ENCODE data around the gene FGFR1OP2. TPM values are rescaled to one million over a fixed set of nuclear protein-coding genes. Genes with fewer than 3 reads are reported as not detected.

FGFR1OP2 gene
- total and polyA plus RNA-seq, 2 experiments from 2014 or later, result 35.6 to 45.0 TPM

GRCh38 chr12:27003421-27004381, 65.4 kb downstream of the FGFR1OP2 start:
- no peak overlapping the region for H2AFZ ChIP-seq
- peaks cover 3% of the 10 kb centered on the region for H3K4me1 ChIP-seq (ENCODE audit: insufficient read depth)
- H3K27me3 ChIP-seq (ENCODE audit: insufficient read depth), result no peaks in the 10 kb centered on the region
- peak; percentile 32 for DNase-seq (ENCODE audit: low spot score)
- no peaks in the 10 kb centered on the region for H3K9me3 Mint-ChIP-seq
- no peaks in the 10 kb centered on the region for H3F3A ChIP-seq (replicated peaks; ENCODE audit: low read depth)
- H3K4me3 Mint-ChIP-seq, result no peak overlapping the region
- H3K4me3 ChIP-seq, result no peak overlapping the region
- H3K27ac Mint-ChIP-seq, result no peak overlapping the region; the same call in 1 of the 2 replicates
- TF ChIP-seq JUNB (IDR thresholded peaks at IDR 0.05; ENCODE audit: unreplicated experiment), result no peak
- TF ChIP-seq ZNF462 (CRISPR knock-in tag; IDR thresholded peaks at IDR 0.05), result no peak
- TF ChIP-seq ZNF331 (CRISPR knock-in tag; IDR thresholded peaks at IDR 0.05; ENCODE audit: low read depth), result no peak
- no peak for TF ChIP-seq REST (IDR thresholded peaks at IDR 0.05; ENCODE audit: unreplicated experiment)
- no peak for TF ChIP-seq ETS1 (IDR thresholded peaks at IDR 0.05)
- no peak for TF ChIP-seq POLR2AphosphoS5 (IDR thresholded peaks at IDR 0.05; ENCODE audit: low read depth)
- H3K4me1 Mint-ChIP-seq, result peaks cover 15% of the 10 kb centered on the region; the same call in 2 of the 3 replicates
- H3K36me3 ChIP-seq (ENCODE audit: insufficient read depth), result peaks cover 2% of the 10 kb centered on the region; the same call in 1 of the 2 replicates
- H3K79me2 ChIP-seq (replicated peaks; ENCODE audit: insufficient read depth), result peaks cover 81% of the 10 kb centered on the region
- no peaks in the 10 kb centered on the region for H3K9me2 ChIP-seq (ENCODE audit: insufficient read depth)
- peaks cover 4% of the 10 kb centered on the region for H3K27me3 Mint-ChIP-seq (ENCODE audit: insufficient read depth, low read depth, poor library complexity)
- no peak overlapping the region for H3K4me2 ChIP-seq
- peak; percentile 59 for ATAC-seq
- peaks cover 16% of the 10 kb centered on the region for H3K36me3 Mint-ChIP-seq (ENCODE audit: low read depth)
- no peaks in the 10 kb centered on the region; the same call in 1 of the 2 replicates for H4K20me1 ChIP-seq (replicated peaks; ENCODE audit: insufficient read depth)
- no peak overlapping the region for H3K27ac ChIP-seq (ENCODE audit: low read depth)
